ENCODE results near the gene ITIH4. TPM values are rescaled to one million over a fixed set of nuclear protein-coding genes. Genes with fewer than 3 reads are reported as not detected.

Gene ITIH4
- total RNA-seq, 1 experiment from 2014 or later, result 1.5 TPM

DNA sequence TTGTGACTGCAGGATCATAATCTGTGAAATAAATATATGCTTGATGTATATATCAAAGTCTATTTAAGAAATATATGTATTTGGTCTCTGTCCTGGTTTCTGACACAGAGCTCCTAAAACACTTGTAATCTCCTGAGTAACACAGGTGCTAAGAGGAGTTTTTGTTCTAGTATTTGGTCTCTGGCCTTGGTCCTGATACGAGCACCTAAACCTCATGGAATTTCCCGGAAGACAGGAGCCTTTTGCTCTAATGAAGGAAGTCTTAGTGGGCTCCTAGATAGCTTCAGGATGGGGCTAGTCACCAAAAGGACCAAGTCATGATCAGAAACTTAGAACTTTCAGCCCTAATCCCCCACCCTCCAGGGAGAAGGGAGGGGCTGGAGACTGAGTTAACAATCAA is 23.5 kb upstream of the ITIH4 start:
- no peak overlapping the region for H3K27ac ChIP-seq (ENCODE audit: low read length)
- H3K27me3 ChIP-seq (ENCODE audit: control insufficient read depth, insufficient read depth, low read length), result no peaks in the 10 kb centered on the region
- no peak overlapping the region for H3K4me3 ChIP-seq (ENCODE audit: low read depth in 2 of 2, low read length in 2 of 2)
- BruUV-seq (replicated peaks), result no TSS peak
- H3K4me1 ChIP-seq (ENCODE audit: control insufficient read depth, insufficient read depth, low read length), result no peaks in the 10 kb centered on the region
- in situ Hi-C loops (cut with HindIII; ENCODE audit: low pct_unique_long_range_greater_than_20kb, low sequenced_read_pairs) (no loop called here), intact Hi-C loops (cut with micrococcal nuclease; ENCODE audit: unreplicated experiment) (no loop called here)
- ChIA-PET CTCF (no interaction called here), POLR2A (no interaction called here)
- DNase-seq (ENCODE audit: low read depth, low spot score), result no peak
- no peaks in the 10 kb centered on the region for H3K36me3 ChIP-seq (ENCODE audit: control insufficient read depth, insufficient read depth, low read length)
- no peaks in the 10 kb centered on the region for H3K9me3 ChIP-seq (ENCODE audit: control insufficient read depth, insufficient read depth, low read depth, low read length)
- TF ChIP-seq, protein P1, sequence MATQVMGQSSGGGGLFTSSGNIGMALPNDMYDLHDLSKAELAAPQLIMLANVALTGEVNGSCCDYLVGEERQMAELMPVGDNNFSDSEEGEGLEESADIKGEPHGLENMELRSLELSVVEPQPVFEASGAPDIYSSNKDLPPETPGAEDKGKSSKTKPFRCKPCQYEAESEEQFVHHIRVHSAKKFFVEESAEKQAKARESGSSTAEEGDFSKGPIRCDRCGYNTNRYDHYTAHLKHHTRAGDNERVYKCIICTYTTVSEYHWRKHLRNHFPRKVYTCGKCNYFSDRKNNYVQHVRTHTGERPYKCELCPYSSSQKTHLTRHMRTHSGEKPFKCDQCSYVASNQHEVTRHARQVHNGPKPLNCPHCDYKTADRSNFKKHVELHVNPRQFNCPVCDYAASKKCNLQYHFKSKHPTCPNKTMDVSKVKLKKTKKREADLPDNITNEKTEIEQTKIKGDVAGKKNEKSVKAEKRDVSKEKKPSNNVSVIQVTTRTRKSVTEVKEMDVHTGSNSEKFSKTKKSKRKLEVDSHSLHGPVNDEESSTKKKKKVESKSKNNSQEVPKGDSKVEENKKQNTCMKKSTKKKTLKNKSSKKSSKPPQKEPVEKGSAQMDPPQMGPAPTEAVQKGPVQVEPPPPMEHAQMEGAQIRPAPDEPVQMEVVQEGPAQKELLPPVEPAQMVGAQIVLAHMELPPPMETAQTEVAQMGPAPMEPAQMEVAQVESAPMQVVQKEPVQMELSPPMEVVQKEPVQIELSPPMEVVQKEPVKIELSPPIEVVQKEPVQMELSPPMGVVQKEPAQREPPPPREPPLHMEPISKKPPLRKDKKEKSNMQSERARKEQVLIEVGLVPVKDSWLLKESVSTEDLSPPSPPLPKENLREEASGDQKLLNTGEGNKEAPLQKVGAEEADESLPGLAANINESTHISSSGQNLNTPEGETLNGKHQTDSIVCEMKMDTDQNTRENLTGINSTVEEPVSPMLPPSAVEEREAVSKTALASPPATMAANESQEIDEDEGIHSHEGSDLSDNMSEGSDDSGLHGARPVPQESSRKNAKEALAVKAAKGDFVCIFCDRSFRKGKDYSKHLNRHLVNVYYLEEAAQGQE (IDR thresholded peaks at IDR 0.05; ENCODE audit: insufficient read depth in 1 of 2, low read depth in 2 of 2, low read length in 1 of 2), result peak; percentile 24 to 79; a peak in 3 of 4 replicates
- TF ChIP-seq, protein P2, sequence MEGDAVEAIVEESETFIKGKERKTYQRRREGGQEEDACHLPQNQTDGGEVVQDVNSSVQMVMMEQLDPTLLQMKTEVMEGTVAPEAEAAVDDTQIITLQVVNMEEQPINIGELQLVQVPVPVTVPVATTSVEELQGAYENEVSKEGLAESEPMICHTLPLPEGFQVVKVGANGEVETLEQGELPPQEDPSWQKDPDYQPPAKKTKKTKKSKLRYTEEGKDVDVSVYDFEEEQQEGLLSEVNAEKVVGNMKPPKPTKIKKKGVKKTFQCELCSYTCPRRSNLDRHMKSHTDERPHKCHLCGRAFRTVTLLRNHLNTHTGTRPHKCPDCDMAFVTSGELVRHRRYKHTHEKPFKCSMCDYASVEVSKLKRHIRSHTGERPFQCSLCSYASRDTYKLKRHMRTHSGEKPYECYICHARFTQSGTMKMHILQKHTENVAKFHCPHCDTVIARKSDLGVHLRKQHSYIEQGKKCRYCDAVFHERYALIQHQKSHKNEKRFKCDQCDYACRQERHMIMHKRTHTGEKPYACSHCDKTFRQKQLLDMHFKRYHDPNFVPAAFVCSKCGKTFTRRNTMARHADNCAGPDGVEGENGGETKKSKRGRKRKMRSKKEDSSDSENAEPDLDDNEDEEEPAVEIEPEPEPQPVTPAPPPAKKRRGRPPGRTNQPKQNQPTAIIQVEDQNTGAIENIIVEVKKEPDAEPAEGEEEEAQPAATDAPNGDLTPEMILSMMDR (IDR thresholded peaks at IDR 0.05), result no peak
- no peak for TF ChIP-seq TCF7L2 (IDR thresholded peaks at IDR 0.05; ENCODE audit: low read depth, low read length)
- ATAC-seq, result no peak

DNA sequence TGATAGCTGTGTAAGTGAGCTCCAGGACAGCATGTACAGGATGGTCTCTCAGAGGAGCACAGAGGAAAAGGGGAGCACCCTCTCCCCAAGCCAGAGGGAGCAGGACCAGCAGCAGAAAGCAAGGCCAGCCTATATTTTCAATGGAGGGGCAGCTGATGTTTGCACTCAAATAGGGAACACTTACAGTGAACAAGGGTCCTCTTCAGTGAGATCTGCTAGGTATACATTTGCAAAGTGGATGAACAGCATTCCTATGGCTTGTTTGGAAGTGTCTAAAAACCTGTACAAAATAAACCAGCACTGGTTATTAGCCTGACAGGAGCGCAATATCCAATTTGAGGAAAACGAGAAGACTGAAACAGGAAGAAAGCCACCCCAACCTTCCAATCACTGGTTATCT is 21.9 kb upstream of the ITIH4 start:
- BruUV-seq (replicated peaks), result no TSS peak
- POLR2A ChIA-PET, result no interaction called here

More for the DNA sequence above, 21.9 kb upstream of the ITIH4 start:
- no peak overlapping the region for H3K4me3 ChIP-seq (ENCODE audit: low read depth in 2 of 2, low read length in 2 of 2)
- DNase-seq (ENCODE audit: low read depth, low spot score), result no peak
- H3K9me3 ChIP-seq (ENCODE audit: control insufficient read depth, insufficient read depth, low read depth, low read length), result no peaks in the 10 kb centered on the region
- no peak for ATAC-seq
- in situ Hi-C loops (cut with HindIII; ENCODE audit: low pct_unique_long_range_greater_than_20kb, low sequenced_read_pairs), result no loop called here
- H3K36me3 ChIP-seq (ENCODE audit: control insufficient read depth, insufficient read depth, low read length), result no peaks in the 10 kb centered on the region
- no peaks in the 10 kb centered on the region for H3K27me3 ChIP-seq (ENCODE audit: control insufficient read depth, insufficient read depth, low read length)
- TF ChIP-seq, protein P2 (IDR thresholded peaks at IDR 0.05), result no peak
- TF ChIP-seq POLR2AphosphoS5 (IDR thresholded peaks at IDR 0.05; ENCODE audit: low read depth, low read length) (no peak), SIN3A (IDR thresholded peaks at IDR 0.05; ENCODE audit: borderline replicate concordance, insufficient read depth, low read depth, low read length) (no peak), TCF7L2 (IDR thresholded peaks at IDR 0.05; ENCODE audit: low read depth, low read length) (no peak)
- TF ChIP-seq, protein P1 (IDR thresholded peaks at IDR 0.05; ENCODE audit: insufficient read depth in 1 of 2, low read depth in 2 of 2, low read length in 1 of 2), result no peak
- H3K4me1 ChIP-seq (ENCODE audit: control insufficient read depth, insufficient read depth, low read length), result no peaks in the 10 kb centered on the region
- H3K27ac ChIP-seq (ENCODE audit: low read length), result no peak overlapping the region
- CTCF ChIA-PET, result no interaction called here
- intact Hi-C loops (cut with micrococcal nuclease; ENCODE audit: unreplicated experiment), result no loop called here
